ENCODE measurements around the gene PAX9.

The PAX9 gene

DNA sequence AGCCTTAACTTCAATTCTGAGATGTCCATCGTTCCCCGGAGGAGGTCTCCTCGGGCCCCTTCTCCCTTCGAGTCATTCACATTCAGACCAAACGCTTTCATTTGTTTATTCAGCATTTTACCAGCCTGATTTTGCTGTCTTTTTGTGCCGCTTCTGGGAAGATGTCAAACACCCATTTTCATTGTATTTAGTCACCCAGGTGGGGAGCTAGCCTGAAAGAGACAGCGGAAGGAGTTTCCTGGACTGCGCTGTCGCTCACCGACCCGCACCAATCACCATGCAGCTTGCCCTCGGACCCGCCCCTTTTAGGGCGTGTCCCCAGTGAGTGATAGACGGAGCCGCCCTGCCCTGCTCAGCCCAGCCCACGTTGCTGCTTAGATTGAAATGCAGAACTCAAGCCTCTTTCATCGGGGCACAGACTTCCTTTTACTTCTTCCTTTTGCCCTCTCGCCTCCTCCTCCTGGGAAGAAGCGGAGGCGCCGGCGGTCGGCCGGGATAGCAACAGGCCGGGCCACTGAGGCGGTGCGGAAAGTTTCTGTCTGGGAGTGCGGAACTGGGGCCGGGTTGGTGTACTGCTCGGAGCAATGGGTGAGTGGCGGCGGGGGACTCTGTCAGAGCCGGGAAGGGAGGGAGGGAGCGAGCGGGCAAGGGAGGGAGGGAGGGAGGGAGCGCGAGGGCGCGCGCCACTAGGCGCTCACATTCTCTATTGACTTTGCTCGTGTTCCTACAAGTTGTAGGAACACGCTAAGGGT lies at the start of gene PAX9:
Gene PAX9 (plus strand): TSS at position 355 of the 752 bp plus-strand sequence. CDS start 230 bp downstream, at position 585.
- DNase-seq (ENCODE audit: low spot score) = peak; percentile 96

DNA sequence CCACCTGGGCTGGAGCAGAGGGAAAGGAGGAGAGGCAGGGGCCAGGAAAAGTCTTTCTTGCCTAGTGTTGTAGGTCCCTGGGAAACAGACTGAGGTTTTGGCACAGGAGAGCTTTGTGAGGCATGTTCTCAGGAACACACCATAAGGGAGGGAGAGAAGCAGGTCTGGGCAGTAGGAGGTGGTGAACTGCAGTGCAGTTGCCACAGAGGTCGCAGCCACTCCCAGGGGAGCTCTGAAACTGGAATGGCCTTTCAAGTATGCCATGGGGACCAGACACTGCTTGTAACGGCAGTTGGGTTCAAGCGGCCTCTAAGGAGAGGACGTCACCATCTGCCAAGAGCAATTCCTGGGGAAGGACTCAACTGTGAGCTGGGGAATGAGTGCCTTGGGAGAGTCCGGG lies 43.8 kb upstream of the PAX9 start:
- DNase-seq (ENCODE audit: low spot score) = no peak

DNA sequence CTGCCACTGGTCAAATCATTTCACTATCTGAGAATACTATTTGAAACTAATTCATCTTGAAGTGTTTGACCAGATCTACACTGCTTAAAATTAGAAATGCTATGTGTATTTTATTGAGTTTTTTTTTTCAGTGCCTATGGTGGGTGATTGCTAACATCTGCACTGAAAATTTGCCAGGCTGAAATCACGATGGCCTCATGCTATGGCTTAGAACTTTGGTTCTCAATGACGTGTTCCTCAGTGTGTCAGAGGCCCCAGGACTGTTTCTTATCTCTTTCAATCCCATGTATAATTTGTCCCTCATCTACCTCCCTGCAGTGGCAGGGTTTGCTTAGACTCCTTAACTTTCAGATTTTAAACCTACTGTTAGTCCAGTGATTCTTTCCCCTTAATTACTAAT lies 43.0 kb upstream of the PAX9 start:
- no peak for DNase-seq (ENCODE audit: low spot score)

DNA sequence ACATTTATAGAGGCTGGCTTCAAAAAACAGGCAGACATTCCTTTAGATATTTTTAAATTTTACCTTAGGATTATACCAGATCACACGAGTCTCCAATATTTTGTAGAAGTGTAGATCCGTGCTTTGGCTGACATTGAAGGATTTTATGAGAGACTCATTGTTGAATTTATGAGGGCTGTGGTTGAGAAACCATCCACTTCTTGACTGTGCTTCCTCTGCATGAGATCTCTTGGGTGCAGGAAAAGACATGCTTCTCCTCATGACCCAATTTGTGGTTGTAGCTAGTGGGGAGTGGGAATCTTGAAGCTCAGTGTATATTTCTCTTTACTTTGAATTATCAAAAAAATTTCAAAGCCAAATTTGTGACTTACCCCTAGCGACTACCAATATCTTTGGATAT lies 42.5 kb upstream of the PAX9 start:
- DNase-seq (ENCODE audit: low spot score) = no peak

DNA sequence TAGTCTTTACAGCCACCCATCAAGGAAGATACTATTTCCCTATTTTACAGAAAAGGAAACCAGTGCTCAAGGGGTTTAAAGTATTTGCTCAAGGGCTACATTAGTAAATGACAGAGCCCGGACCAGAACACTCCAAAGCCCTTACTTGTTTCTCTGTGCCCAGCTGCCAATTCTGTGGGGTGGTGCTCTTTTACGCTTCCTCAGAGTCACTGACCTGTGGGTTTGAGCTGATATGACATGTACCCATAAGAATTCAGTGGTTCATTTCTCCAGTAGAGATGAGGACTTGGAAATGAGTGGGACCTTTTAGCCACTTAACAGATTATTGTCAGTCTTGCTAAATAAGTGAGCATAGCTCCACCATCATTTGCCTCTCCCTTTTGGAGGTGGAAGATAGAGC lies 41.8 kb upstream of the PAX9 start:
- no peak for DNase-seq (ENCODE audit: low spot score)

- no peak for DNase-seq (ENCODE audit: low spot score)
These were observed 36.6 kb upstream of the PAX9 start for GRCh38 chr14:36625014-36625413.

- no peak for DNase-seq (ENCODE audit: low spot score)
These were observed 36.2 kb upstream of the PAX9 start for GRCh38 chr14:36625436-36625835.

GRCh38 chr14:36626151-36626550 lies 35.5 kb upstream of the PAX9 start:
- DNase-seq (ENCODE audit: low spot score) = no peak

- no peak for DNase-seq (ENCODE audit: low spot score)
These were observed 33.7 kb upstream of the PAX9 start for GRCh38 chr14:36627981-36628380.

DNA sequence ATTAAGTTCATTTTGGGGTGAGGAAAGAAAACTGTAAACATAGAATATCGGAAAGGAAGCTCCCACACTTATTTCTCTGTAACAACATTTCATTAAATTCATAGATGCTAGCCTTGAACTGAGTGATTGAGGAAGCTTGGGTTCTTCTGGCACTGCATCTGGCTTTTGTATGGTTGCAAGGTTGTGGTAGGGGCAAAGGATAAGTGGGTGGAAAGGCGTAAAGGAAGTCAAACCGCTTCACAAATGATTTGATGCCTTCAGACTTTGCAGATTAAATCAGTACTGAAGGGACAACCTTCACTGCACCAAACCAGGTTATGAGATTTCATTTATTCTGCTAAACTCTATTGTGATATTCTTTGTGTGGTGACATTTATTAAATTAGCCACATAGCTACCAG lies 28.1 kb upstream of the PAX9 start:
- no peak for DNase-seq (ENCODE audit: low spot score)

GRCh38 chr14:36646664-36647416 lies 14.8 kb upstream of the PAX9 start:
- peak; percentile 57 for DNase-seq (ENCODE audit: low spot score)

DNA sequence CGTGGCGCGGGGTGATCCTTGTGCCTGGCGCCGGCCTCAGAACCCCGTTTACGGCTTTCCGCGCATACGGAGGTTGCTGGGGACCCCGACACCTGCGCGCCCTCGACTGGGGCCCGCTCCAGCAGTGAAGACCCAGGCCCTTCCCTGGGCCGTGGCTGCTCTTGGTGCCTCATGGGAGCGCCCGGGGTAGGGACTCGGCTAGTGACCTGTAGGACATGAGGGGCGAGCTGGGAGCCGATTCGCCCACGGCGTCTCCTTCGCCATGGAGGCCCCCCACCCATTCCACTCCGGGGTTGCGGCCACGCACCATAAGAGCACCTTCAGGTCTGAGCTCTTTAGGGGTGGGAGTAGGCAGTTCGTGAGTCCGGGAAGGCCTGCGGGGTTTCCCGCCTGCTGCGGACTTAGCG lies 14.2 kb upstream of the PAX9 start:
- no peak for DNase-seq (ENCODE audit: low spot score)

DNA sequence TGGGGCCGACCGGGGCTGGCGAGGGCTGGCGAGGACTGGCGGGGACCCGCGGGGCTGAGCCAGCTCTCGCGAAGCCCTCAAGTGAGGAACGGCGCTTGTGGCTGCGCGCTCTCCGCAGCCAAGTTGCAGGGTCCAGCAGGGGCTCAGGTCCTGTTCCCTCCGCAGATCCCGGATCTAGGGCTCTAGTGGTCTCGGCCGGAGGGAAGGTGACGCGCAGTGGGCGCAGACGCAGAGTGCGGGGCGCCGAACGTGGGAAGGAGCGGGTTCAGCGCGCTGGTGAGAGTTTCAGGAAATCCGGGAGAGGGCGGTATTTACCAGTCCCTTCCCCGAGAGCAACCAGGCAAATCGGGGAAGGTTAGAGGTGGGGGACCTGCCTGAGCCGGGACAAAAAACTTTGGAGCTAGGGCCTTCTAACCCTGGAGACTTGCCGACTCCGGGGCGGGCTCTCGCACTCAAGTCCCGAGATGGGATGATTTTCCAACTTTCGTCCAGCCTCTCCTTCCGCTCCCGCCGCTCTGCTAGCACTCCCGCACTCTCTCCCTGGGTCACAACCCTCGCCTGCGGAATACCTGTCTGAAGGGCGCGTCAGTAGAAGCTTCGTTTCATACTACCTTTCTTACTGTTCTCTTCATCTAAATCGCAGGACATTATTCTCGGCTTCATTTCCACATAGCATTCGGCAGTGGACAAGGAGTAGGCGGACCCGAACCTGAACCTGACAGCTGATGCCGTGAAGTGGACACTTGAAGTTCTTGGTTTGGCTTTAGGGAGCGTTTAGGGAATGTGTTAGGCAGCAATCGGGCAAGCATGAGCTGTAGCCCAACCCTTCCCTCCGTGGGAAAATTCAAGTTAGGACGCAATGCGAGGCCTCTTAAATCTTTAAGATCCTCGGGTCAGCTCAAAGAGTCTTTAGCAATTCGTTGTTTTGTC lies 13.6 kb upstream of the PAX9 start:
- DNase-seq (ENCODE audit: low spot score) = peak; percentile 75

DNA sequence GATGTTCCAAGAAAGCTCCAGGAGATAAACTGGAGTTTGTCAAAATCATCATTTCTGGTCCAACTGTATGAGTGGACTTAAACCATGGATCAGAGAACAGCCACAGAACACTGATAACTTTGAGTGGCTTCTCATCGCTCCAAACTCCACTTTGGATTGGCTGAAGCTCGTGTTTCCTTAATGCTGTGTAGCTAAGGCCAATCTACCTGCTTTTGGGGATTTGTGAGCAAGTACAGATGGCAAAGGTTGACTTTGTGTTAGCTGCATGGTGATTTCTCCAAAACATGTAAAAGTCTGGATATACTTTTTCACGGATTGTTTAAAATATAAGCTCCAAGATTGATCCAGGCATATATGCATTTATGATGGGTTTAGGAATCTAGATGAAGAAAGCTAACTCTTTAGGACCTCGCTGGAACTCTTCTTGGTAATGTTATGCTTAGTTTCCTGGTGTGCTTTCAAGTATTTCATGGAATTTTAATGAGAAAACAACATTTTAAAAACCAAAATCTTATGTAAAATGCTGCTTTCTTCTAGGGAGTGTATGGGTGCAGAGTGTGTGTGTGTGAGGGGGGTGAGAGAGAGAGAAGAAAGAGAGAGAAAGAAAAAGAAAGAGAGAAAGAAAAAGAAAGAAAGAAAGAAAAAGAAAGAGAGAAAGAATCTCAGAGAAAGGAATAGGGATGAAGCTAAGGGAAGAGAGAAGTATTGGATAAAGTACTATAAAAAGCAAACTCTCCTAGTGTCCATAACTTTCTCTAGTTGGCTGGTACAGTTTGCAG lies 11.6 kb upstream of the PAX9 start:
- DNase-seq (ENCODE audit: low spot score) = no peak

DNA sequence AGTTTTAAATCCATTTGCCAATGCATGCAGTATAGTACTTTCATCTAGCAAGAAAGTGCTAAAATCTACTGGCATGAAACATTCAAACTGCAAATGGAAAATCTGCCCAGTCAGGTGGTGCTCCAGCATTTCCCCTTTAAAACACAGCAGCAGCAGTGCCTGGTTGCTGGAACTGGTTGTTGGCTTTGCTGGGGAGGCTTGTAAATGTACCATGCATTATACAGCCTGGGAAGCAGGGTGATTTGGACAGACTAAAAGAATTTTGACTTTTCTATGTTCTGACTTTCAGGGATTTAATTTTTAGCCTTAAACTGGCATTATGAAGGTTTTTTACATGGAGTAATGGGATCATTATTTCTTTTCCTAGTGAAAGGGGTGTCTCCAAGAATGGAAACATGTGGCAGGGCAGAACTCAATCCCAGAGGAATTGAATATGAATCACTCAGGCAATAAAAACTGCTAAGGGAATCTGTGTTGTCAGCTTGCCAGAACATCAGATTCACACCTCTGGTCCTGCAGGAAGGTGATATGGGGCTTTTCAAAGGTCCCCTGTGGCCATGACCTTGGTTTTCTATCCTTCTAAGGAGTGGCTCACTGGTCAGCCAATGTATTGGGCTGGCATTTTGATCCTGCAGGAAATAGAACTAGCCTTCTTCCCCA lies 9.0 kb upstream of the PAX9 start:
- no peak for DNase-seq (ENCODE audit: low spot score)

GRCh38 chr14:36653413-36653812 lies 8.2 kb upstream of the PAX9 start:
- DNase-seq (ENCODE audit: low spot score) = no peak

DNA sequence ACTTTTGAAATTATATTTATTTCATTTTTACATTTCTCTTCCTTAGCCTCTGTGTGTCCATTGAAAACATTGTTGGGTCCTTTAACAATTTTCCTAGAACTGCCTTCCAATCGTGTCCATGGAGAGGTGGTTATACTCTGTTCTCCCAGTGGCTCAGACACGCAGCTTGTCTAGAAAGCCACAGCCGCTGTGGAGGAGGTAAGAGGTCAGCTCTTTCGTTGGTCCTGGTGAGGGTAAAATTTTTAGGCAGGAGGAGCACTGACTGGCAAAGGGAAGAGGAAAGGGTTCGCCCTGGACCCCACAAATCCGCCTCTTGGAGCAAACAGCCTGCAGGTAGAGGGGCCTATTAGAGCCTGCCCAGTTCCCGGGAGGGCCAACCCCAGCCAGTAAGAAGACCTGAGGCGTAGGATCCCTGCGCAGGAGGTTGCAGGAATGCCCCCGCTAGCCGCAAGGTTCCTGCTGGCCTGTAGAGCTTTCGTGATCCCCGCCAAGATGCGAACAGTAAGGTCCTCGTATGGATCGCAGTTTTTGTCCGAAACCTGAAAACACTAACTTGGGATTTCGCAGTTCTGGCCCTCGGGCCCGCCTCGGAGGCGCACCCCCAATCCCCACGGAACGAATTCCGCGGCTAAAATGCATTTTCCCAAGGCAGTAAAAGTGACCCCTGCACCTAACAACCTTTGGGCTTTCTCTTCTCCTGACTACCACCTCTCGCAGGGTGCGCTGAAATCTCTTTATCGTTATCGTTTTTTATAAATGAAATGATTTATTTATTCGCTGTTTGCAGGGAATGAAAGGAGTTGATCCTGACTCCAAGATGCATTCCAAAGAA lies 7.5 kb upstream of the PAX9 start:
- no peak for DNase-seq (ENCODE audit: low spot score)

DNA sequence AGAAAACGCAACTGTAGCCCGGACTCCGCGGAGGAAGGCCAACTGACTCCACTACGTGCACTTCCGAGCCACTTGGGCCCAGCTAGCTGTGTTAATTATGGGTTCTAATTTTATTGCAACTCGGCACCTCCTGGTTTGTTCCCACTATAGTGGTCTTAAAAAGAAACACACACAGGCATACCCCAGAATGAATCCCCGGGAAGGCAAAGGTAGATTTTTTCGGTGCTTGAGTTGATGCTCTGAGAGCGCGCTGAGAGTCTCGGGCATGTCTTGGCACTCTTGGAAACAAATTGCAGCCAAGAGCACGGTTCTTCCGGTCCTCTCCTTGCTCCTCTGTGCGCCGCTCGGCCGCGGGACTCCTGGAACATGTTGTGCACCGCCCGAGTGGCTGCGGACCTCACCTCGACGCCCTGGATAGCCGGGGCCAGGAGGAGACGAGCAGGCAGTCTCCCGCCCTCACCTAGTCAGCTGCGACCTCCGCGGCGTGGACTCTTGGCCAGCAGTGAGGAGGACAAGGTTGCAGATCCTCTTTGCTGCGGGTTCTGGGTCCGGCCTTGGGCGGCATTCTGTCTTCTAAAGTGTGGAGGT lies 6.8 kb upstream of the PAX9 start:
- no peak for DNase-seq (ENCODE audit: low spot score)

DNA sequence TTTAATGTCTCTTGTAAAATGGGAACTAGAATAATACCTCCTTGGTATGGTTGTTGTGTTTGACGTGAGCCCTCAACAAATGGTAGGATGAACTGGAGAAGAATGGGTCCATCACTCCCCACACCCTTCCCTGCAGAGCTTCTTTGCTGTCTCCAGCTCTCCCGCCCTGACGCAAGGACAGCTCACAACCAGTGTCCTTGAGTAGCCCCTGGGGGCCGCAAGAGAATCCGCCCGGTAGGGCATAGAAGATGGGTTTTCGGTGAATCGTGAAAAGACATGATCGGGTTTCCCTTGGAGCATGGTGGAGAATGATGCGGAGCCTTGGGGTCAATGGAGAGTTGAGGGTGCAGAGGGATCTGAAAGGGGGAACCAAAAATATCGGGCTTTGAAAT lies 6.1 kb upstream of the PAX9 start:
- no peak for DNase-seq (ENCODE audit: low spot score)

Data from AG20443 (cell line).